Measurements from ENCODE around the gene KRTAP26-1. TPM values are rescaled to one million over a fixed set of nuclear protein-coding genes. Genes with fewer than 3 reads are reported as not detected.

The KRTAP26-1 gene
- total RNA-seq, result not detected in 2 replicates

GRCh38 chr21:30320215-30320614 lies at the start of gene KRTAP26-1:
Gene KRTAP26-1, minus strand, starts transcription at chr21:30320315. Its CDS starts 280 bp downstream, at chr21:30320035.

DNA sequence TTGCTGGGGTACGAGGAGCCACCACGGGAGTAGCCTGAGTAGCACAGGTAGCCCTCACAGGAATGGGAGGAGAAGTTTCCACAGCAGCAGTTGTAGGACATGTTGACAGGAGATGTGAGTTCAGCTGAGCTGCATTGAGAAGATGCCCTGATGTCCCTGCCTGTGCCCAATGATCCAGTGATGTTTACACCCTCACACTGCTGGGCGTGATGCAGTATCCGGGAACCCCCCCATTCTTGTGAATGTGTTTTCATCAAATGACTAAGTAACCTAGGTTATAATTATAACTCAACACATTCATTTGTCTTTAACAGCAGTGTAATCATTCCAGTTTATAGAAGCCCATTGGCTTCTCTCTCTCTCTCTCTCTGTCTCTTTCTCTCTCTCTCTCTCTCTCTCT lies 28.4 kb upstream of the KRTAP26-1 start, which contains the start of gene KRTAP23-1:
KRTAP23-1 (minus strand) TSS at position 101 of the 400 bp plus-strand sequence; CDS start at position 101, 0 bp downstream.

DNA sequence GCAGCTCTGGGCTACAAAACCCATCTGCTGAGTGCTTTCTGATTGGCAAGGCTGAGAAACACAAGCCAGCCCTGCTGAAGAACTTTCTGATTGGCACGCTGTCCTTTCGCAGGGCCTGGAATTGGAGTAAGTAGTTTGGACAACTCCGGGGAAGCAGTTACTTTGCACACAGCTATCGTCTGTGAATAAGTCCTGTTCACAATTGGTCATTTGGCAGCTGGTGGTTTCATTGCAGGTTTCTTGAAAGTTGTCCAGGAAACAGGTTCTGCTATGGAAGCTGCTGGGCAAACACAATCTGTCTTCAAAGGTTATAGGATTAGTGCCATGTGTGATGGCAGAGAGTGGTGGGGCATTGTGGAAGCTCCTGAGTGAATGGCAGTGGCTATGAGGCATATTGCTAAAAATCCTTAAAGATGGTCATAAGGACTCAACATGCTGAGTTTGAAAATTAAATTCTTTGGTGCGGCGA lies 17.2 kb upstream of the KRTAP26-1 start, which contains the start of gene KRTAP27-1:
KRTAP27-1 (minus strand) TSS at position 419 of the 469 bp plus-strand sequence; CDS start at position 393, 26 bp downstream.

GRCh38 chr21:30289215-30289614 lies 30.9 kb downstream of the KRTAP26-1 start, which contains the start of gene KRTAP25-1:
Gene KRTAP25-1, minus strand, starts transcription at chr21:30289514. Its CDS starts 24 bp downstream, at chr21:30289490.

GRCh38 chr21:30282850-30283249 lies 37.3 kb downstream of the KRTAP26-1 start, which contains the start of gene KRTAP24-1:
Gene KRTAP24-1, minus strand, starts transcription at chr21:30282950. Its CDS starts 18 bp downstream, at chr21:30282932.

Small RNAs within 50 kb of the gene (small RNA-seq; reads per million reads assigned to genes)
- gene KRTAP23-1 (ENCODE audit: low replicate concordance), result not detected

Other genes starting within 250 kb of the KRTAP26-1 start
- not detected in 2 replicates for gene CLDN17, start 153.5 kb downstream of the KRTAP26-1 start, total RNA-seq
- gene CLDN8, start 104.2 kb downstream of the KRTAP26-1 start, total RNA-seq, result not detected in 2 replicates
- not detected in 2 replicates for gene KRTAP24-1, start 37.4 kb downstream of the KRTAP26-1 start, total RNA-seq
- gene KRTAP25-1, start 30.8 kb downstream of the KRTAP26-1 start, total RNA-seq, result not detected in 2 replicates
- gene KRTAP27-1, start 17.4 kb upstream of the KRTAP26-1 start, total RNA-seq, result not detected in 2 replicates
- not detected in 2 replicates for gene KRTAP23-1, start 28.3 kb upstream of the KRTAP26-1 start, total RNA-seq
- gene KRTAP13-2, start 52.0 kb upstream of the KRTAP26-1 start, total RNA-seq, result not detected in 2 replicates
- gene KRTAP13-1, start 75.7 kb upstream of the KRTAP26-1 start, total RNA-seq, result not detected in 2 replicates
- not detected in 2 replicates for gene KRTAP13-3, start 105.6 kb upstream of the KRTAP26-1 start, total RNA-seq
- not detected in 2 replicates for gene KRTAP13-4, start 109.9 kb upstream of the KRTAP26-1 start, total RNA-seq
- gene KRTAP15-1, start 120.0 kb upstream of the KRTAP26-1 start, total RNA-seq, result not detected in 2 replicates
- not detected in 2 replicates for gene KRTAP19-1, start 160.1 kb upstream of the KRTAP26-1 start, total RNA-seq
- not detected in 2 replicates for gene KRTAP19-2, start 167.1 kb upstream of the KRTAP26-1 start, total RNA-seq
- gene KRTAP19-3, start 171.7 kb upstream of the KRTAP26-1 start, total RNA-seq, result not detected in 2 replicates
- gene KRTAP19-4, start 176.8 kb upstream of the KRTAP26-1 start, total RNA-seq, result not detected in 2 replicates
- gene KRTAP19-5, start 181.8 kb upstream of the KRTAP26-1 start, total RNA-seq, result not detected in 2 replicates
- not detected in 2 replicates for gene KRTAP19-6, start 221.5 kb upstream of the KRTAP26-1 start, total RNA-seq
- not detected in 2 replicates for gene KRTAP19-7, start 241.0 kb upstream of the KRTAP26-1 start, total RNA-seq